Neural crest cell (in vitro differentiated cells): ENCODE data around the gene CACNA1E. TPM values are rescaled to one million over a fixed set of nuclear protein-coding genes. Genes with fewer than 3 reads are reported as not detected.

ENCODE experiments used
- DNase-seq: peaks from one replicate; pipeline ENCODE4 v3.0.0; 2021; ENCODE audit warnings: low read depth, mixed read lengths, low spot score
- H3K27ac Mint-ChIP-seq: one replicate; pipeline ENCODE4 v1.8.0; 2021; ENCODE audit warnings: mild to moderate bottlenecking, mixed read lengths; ENCODE audit not compliant: unreplicated experiment
- H3K27me3 Mint-ChIP-seq: 2 replicates; pipeline ENCODE4 v1.8.0; 2021; ENCODE audit warnings: low read depth, mild to moderate bottlenecking, mixed read lengths
- H3K36me3 Mint-ChIP-seq: 2 replicates; pipeline ENCODE4 v1.8.0; 2021; ENCODE audit warnings: low read depth, mild to moderate bottlenecking, mixed read lengths
- H3K4me1 Mint-ChIP-seq: 2 replicates; pipeline ENCODE4 v1.8.0; 2021; ENCODE audit warnings: mixed read lengths
- H3K4me3 Mint-ChIP-seq: one replicate; pipeline ENCODE4 v1.8.0; 2021; ENCODE audit warnings: mild to moderate bottlenecking, mixed read lengths
- H3K9me3 Mint-ChIP-seq: 2 replicates; pipeline ENCODE4 v1.8.0; 2021; ENCODE audit warnings: mixed read lengths
- CTCF ChIP-seq: fragments of 200-600 bp; sonication (generic); conservative IDR thresholded peaks from 2 replicates; pipeline ENCODE4 v1.5.0; 2021; ENCODE audit warnings: antibody characterized with exemption, mild to moderate bottlenecking
- total RNA-seq: library from RNA; stranded (reverse); gene quantifications from 2 replicates; pipeline ENCODE4 v1.2.1, GENCODE V29; 2021

The CACNA1E gene
- total RNA-seq, 1 donor from 2014 or later: 1.3 TPM

- DNase-seq: no peak
- no peak for TF ChIP-seq CTCF
- Mint-ChIP-seq H3K27ac (no peak overlapping the region), H3K36me3 (no peaks in the 10 kb centered on the region), H3K9me3 (peaks cover 4% of the 10 kb centered on the region), H3K4me1 (peaks cover 7% of the 10 kb centered on the region), H3K27me3 (no peaks in the 10 kb centered on the region), H3K4me3 (no peak overlapping the region)
Observed at GRCh38 chr1:181711820-181712219, 228.5 kb downstream of the CACNA1E start.

DNA sequence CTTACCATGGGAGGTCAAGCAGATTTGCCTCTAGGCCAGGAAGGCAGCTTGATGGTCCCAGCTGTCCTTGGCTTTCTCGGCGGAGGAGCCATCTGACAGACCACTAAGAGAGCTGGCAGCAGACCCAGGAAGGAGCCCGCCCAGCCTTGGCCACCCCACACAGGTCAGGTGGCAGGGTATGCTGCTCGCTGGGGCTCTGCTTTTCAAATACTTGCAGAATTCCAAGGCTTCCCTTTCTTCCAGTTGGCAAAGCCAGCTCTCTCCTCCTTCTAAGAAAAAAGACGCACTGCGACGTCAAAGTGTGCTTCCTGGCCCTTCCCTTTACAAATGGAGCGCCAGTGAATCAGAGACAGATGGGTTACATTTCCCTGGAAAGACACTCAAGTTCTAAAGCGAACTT, 229.4 kb downstream of the CACNA1E start:
- no peak overlapping the region for H3K4me3 Mint-ChIP-seq
- DNase-seq: no peak
- no peak for TF ChIP-seq CTCF

DNA sequence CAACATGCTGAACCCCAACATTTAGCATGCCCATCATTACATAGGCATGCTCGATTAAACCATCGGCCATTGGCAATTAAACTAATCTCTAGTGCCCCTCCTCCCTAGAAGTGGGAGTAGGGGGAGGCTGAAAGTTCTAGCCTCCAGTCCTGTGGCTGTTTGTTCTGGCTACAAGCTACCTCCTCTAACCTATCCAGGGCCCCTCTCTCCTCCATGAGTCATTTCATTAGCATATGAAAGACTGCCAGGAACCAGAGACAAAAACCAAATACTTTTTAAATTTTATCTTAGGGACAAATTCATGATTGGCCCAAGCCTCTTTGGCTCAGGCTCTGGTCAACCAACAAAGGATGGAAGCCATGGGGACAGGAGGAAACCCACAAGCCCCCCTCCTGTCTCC, 231.1 kb downstream of the CACNA1E start:
- peaks cover 7% of the 10 kb centered on the region for H3K4me1 Mint-ChIP-seq

More for the DNA sequence above, 229.4 kb downstream of the CACNA1E start:
- H3K4me1 Mint-ChIP-seq: peaks cover 7% of the 10 kb centered on the region
- H3K27me3 Mint-ChIP-seq: no peaks in the 10 kb centered on the region
- H3K27ac Mint-ChIP-seq: no peak overlapping the region
- peaks cover 3% of the 10 kb centered on the region for H3K9me3 Mint-ChIP-seq
- no peaks in the 10 kb centered on the region for H3K36me3 Mint-ChIP-seq

GRCh38 chr1:181718034-181718433, 234.7 kb downstream of the CACNA1E start:
- no peak for TF ChIP-seq CTCF
- Mint-ChIP-seq H3K27ac (no peak overlapping the region), H3K9me3 (no peaks in the 10 kb centered on the region), H3K4me1 (peaks cover 7% of the 10 kb centered on the region), H3K27me3 (peaks cover 9% of the 10 kb centered on the region), H3K36me3 (no peaks in the 10 kb centered on the region), H3K4me3 (no peak overlapping the region)
- DNase-seq: no peak

More for the DNA sequence above, 231.1 kb downstream of the CACNA1E start:
- no peaks in the 10 kb centered on the region for H3K27me3 Mint-ChIP-seq
- no peak for DNase-seq
- TF ChIP-seq CTCF: no peak
- H3K9me3 Mint-ChIP-seq: no peaks in the 10 kb centered on the region
- no peak overlapping the region for H3K4me3 Mint-ChIP-seq
- H3K36me3 Mint-ChIP-seq: no peaks in the 10 kb centered on the region
- no peak overlapping the region for H3K27ac Mint-ChIP-seq

DNA sequence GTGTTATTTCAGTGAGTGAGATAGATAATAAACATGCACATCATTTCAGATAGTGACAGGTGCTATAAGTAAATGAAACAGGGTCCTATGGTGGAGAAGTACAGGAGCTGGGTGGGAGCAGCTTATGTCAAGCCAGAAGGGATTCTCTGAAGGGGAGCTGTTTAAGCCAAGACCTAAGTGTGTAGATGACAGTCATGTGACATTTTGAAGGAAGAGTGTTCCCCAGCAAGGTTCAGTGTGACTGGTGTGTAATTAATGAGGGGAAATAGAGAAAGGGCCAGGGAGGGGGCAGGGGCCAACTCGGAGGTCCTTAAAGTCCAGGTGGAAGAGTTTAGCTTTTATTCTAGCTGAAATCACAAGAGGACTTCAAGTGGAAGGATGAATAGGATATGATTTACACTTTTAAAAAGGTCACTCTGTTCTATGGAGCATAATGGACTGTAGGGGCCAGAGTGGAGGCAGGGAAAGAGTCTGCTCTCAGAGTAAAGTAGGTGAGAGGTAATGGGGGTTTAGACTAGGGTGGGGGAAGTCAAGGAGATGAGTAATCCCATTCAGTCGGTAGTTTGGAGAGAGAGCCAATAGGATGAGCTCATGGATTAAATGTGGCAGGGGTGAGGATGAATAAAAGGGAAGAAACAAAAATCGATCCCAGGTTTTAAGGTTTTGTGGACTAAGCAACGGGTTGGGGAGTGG, 243.1 kb downstream of the CACNA1E start:
- Mint-ChIP-seq H3K36me3 (no peaks in the 10 kb centered on the region), H3K27me3 (no peaks in the 10 kb centered on the region), H3K27ac (no peak overlapping the region), H3K4me3 (no peak overlapping the region), H3K9me3 (no peaks in the 10 kb centered on the region), H3K4me1 (peaks cover 6% of the 10 kb centered on the region)
- DNase-seq: no peak
- TF ChIP-seq CTCF: no peak
